CD4-positive, alpha-beta T cell (primary cell): ENCODE measurements around the gene DCTPP1. TPM values are rescaled to one million over a fixed set of nuclear protein-coding genes. Genes with fewer than 3 reads are reported as not detected.
A peak's percentile ranks its signal among the peaks of the same experiment; 100 is the strongest.

Experiments
- ATAC-seq: fragments of 200-7000 bp; cut with Tn5 transposase; one replicate; pipeline ENCODE4 v1.10.0; 2022; ENCODE audit warnings: mild to moderate bottlenecking; ENCODE audit not compliant: poor library complexity
- CTCF ChIA-PET: fragments of 350-600 bp; sonication (Branson Sonifier 250); formaldehyde crosslinking; loops from one replicate; lab custom pipeline; 2021; ENCODE audit warnings: antibody characterized with exemption, inconsistent platforms; lab: Charles Lee
- POLR2A ChIA-PET: fragments of 350-600 bp; sonication (Branson Sonifier 250); formaldehyde crosslinking; loops from one replicate; lab custom pipeline; 2021; ENCODE audit warnings: antibody characterized with exemption, inconsistent platforms; lab: Charles Lee
- DNase-seq, 14 experiments: peaks; one replicate each; pipeline ENCODE4 v3.0.0-alpha.2; 2013 to 2020; ENCODE audit warnings: mixed read lengths in 2 of 14
- H3K27ac ChIP-seq, 2 donors: one replicate each; pipeline versions ENCODE4 v1.5.1 to v1.7.0; 2013; ENCODE audit warnings: low read length in 2 of 2, low read depth in 1 of 2, mild to moderate bottlenecking in 1 of 2
- H3K27me3 ChIP-seq, 2 experiments: 1 replicate in 1 of 2; 2 replicates in 1 of 2; pipeline versions ENCODE4 v1.6.1 to v1.7.0; 2013; ENCODE audit warnings: low read length in 2 of 2, control low read depth in 1 of 2, mild to moderate bottlenecking in 1 of 2, moderate library complexity in 1 of 2; ENCODE audit not compliant: insufficient read depth in 2 of 2, control insufficient read depth in 1 of 2
- H3K36me3 ChIP-seq: one replicate; pipeline ENCODE4 v1.6.1; 2013; ENCODE audit warnings: low read length, control low read depth; ENCODE audit not compliant: insufficient read depth
- H3K4me1 ChIP-seq: one replicate; pipeline ENCODE4 v1.6.1; 2013; ENCODE audit warnings: low read length, control low read depth; ENCODE audit not compliant: insufficient read depth
- H3K4me3 ChIP-seq: one replicate; pipeline ENCODE4 v1.5.1; 2013; ENCODE audit warnings: mild to moderate bottlenecking, low read length, moderate library complexity
- H3K9me3 ChIP-seq, 2 experiments: 1 replicate in 1 of 2; 2 replicates in 1 of 2; pipeline versions ENCODE4 v1.6.1 to v1.7.0; 2013; ENCODE audit warnings: low read length in 2 of 2, mild to moderate bottlenecking in 2 of 2, control low read depth in 1 of 2, moderate library complexity in 1 of 2; ENCODE audit not compliant: control insufficient read depth in 1 of 2, insufficient read depth in 1 of 2
- H3K27ac Mint-ChIP-seq: one replicate; pipeline ENCODE4 v1.8.0; 2020; ENCODE audit warnings: mixed read lengths
- H3K27me3 Mint-ChIP-seq: one replicate; pipeline ENCODE4 v1.8.0; 2021; ENCODE audit warnings: mixed read lengths
- H3K36me3 Mint-ChIP-seq: one replicate; pipeline ENCODE4 v1.8.0; 2021; ENCODE audit warnings: low read depth, mixed read lengths
- H3K4me1 Mint-ChIP-seq: one replicate; pipeline ENCODE4 v1.8.0; 2021; ENCODE audit warnings: low read depth, mixed read lengths
- H3K4me3 Mint-ChIP-seq: one replicate; pipeline ENCODE4 v1.8.0; 2020; ENCODE audit warnings: mild to moderate bottlenecking, mixed read lengths
- H3K9me3 Mint-ChIP-seq: one replicate; pipeline ENCODE4 v1.8.0; 2020; ENCODE audit warnings: mixed read lengths
- intact Hi-C, 2 experiments: fragments of 100-400 bp; cut with DNase I in 1 of 2; cut with micrococcal nuclease in 1 of 2; formaldehyde crosslinking; loops; one replicate each; pipeline versions ENCODE4 v1.15.1 to v1.9.0; 2023 to 2025; cut with DNase I, micrococcal nuclease
- total RNA-seq, 174 experiments: library from RNA in 2 of 174; stranded (reverse) in 2 of 174; gene quantifications; one replicate each; pipeline ENCODE4 v1.2.3 and lab custom pipeline; 2021 to 2026
- TF ChIP-seq, protein P1 (sequence below): fragments of 200-600 bp; IDR thresholded peaks from one replicate; pipeline ENCODE4 v1.8.0; 2022; ENCODE audit warnings: antibody characterized with exemption, mild to moderate bottlenecking

DCTPP1 gene
- total RNA-seq, 2 experiments from 2014 or later: 5.4 to 6.5 TPM

DNA sequence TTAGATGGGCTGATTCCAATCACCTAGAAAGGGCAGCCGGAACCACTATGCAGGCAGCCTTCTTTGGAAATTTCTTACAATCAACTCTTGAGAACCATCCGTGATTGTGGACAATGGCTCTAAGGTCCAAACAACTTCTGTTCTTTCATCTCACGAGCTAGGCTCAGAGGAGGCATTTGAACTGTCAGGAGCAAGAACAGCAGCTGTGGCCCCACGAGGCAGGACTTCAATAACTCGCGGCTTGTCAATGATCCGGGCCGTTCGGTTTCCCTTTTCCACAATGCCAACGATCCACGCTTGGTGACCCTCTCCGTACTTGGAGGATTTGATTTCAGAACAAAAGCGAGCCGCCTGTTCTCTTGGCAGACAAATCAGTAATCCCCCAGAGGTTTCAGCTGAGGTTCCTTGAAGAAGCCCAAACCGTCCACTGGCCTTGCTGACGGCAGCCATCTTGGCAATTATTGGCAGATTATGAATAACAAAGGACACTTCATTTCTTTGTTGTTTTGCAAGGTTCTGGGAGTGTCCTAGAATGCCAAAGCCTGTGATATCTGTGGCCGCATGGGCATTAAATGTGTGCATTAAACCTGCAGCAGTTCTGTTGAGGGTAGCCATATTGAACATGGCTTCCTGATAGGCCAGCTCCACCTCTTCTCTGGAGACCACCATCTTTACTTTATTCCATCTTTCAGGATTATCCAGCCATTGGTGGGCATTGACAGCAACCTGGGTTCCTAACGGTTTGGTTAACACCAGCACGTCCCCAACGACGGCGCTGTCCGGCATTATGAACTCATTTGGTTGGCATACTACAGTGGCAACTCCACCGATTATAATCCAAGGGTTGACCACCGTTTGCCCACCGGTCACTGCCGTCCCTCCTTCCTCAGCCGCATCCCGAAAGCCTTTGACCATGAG lies 14.7 kb upstream of the DCTPP1 start:
- intact Hi-C loops: loop anchor here (1.0 to 5.0 kb wide), 6 partner anchors 14 to 188 kb away; partner anchors contain the start of genes DCTPP1 (in 2 of the 2) and ZNF764 (in 1 of the 2)
- Histone ChIP-seq H3K27me3 (no peaks in the 10 kb centered on the region), H3K4me1 (peaks cover 28% of the 10 kb centered on the region), H3K4me3 (peak overlapping the region; percentile 83), H3K36me3 (peaks cover 10% of the 10 kb centered on the region), H3K9me3 (no peaks in the 10 kb centered on the region), H3K27ac (peak overlapping the region; percentile 76 to 88)
- TF ChIP-seq, protein P1, sequence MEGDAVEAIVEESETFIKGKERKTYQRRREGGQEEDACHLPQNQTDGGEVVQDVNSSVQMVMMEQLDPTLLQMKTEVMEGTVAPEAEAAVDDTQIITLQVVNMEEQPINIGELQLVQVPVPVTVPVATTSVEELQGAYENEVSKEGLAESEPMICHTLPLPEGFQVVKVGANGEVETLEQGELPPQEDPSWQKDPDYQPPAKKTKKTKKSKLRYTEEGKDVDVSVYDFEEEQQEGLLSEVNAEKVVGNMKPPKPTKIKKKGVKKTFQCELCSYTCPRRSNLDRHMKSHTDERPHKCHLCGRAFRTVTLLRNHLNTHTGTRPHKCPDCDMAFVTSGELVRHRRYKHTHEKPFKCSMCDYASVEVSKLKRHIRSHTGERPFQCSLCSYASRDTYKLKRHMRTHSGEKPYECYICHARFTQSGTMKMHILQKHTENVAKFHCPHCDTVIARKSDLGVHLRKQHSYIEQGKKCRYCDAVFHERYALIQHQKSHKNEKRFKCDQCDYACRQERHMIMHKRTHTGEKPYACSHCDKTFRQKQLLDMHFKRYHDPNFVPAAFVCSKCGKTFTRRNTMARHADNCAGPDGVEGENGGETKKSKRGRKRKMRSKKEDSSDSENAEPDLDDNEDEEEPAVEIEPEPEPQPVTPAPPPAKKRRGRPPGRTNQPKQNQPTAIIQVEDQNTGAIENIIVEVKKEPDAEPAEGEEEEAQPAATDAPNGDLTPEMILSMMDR: no peak
- peaks cover 26% of the 10 kb centered on the region for H3K36me3 Mint-ChIP-seq
- H3K4me1 Mint-ChIP-seq: peaks cover 35% of the 10 kb centered on the region
- H3K9me3 Mint-ChIP-seq: no peaks in the 10 kb centered on the region
- ATAC-seq (no peak), DNase-seq (no peak)
- no peaks in the 10 kb centered on the region for H3K27me3 Mint-ChIP-seq
- H3K4me3 Mint-ChIP-seq: peak overlapping the region; percentile 96
- ChIA-PET CTCF (interaction anchor here (1.0 to 1.6 kb wide), 5 partner anchors 15 to 78 kb away, joined by 3 to 8 read pairs (median 3); partner anchors contain the start of gene DCTPP1), POLR2A (interaction anchor here (0.6 to 4.5 kb wide), 12 partner anchors 9 to 214 kb away, joined by 3 to 25 read pairs (median 4); partner anchors contain the start of genes DCTPP1, FBRS, ITGAL and ZNF764)
- H3K27ac Mint-ChIP-seq: peak overlapping the region; percentile 56

DNA sequence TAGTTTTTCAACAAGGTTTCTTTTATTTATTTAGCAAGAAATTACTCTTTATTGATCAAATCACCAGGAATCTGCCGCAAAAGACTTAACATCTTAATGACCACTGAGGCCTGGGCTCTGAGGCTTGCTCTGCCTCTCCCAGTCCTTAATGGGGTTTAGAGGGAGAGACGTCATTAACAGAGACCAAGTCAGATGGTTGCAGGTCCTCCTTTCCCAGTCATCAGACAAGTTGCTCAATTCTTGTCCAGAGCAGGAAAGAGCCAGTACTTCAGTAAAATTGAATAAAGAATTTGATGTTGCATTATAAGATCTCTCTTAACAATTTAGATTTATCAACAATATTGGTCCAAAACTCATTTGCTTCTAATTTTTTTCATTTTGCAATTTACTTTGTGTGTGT lies 13.8 kb upstream of the DCTPP1 start:
- TF ChIP-seq, protein P1: no peak
- ChIA-PET POLR2A (interaction anchor here (0.9 to 4.5 kb wide), 4 partner anchors 14 to 30 kb away, joined by 3 to 25 read pairs (median 12); partner anchors contain the start of genes DCTPP1 and ITGAL), CTCF (interaction anchor here (1.0 to 1.6 kb wide), 3 partner anchors 14 to 38 kb away, joined by 3 to 4 read pairs (median 3); partner anchors contain the start of gene DCTPP1)
- no peaks in the 10 kb centered on the region for H3K27me3 ChIP-seq
- H3K4me1 Mint-ChIP-seq: peaks cover 33% of the 10 kb centered on the region
- H3K4me3 Mint-ChIP-seq: peak overlapping the region; percentile 96
- ATAC-seq (no peak), DNase-seq (no peak)
- no peaks in the 10 kb centered on the region for H3K27me3 Mint-ChIP-seq
- no peaks in the 10 kb centered on the region for H3K9me3 ChIP-seq
- H3K4me3 ChIP-seq: no peak overlapping the region
- H3K9me3 Mint-ChIP-seq: no peaks in the 10 kb centered on the region
- peaks cover 10% of the 10 kb centered on the region for H3K36me3 ChIP-seq
- intact Hi-C loops: loop anchor here in 1 of 2 experiments (2.0 kb wide), 1 partner anchor 13 kb away; the partner anchor contains the start of gene DCTPP1
- peaks cover 28% of the 10 kb centered on the region for H3K4me1 ChIP-seq
- peaks cover 26% of the 10 kb centered on the region for H3K36me3 Mint-ChIP-seq
- peak overlapping the region; percentile 36 for H3K27ac Mint-ChIP-seq
- H3K27ac ChIP-seq: no peak overlapping the region

DNA sequence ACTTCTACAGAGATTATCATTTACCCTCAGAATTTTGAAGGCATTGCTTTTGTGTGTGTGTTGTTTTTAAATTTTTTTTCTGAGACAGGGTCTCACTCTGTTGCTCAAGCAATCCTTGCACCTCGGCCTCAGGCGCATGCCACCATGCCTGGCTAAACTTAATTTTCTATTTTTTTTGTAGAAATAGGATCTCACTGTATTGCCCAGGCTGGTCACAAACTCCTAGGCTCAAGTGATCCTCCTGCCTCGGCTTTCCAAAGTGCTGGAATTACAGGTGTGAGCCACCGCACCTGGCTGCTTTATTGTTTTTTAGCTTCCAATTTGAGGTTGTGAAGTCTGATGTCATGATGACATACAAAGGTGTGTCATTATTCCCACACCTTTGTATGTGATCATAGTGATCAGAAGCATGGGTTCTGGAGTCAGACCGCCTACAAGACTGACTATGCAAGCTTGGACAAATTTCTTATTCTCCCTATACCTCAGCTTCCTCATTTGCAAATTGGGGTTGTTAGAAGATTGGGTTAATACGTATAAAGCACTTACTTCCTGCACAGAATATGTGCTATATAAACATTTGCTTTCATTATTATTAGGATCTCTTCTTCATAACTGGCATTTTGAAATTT lies 10.0 kb upstream of the DCTPP1 start:
- H3K27ac ChIP-seq: no peak overlapping the region
- no peak overlapping the region for H3K27ac Mint-ChIP-seq
- CTCF ChIA-PET: interaction anchor here (1.2 kb wide), 1 partner anchor 10 kb away, joined by 4 read pairs; no protein-coding TSS in a partner anchor

More for the DNA sequence above, 10.0 kb upstream of the DCTPP1 start:
- Mint-ChIP-seq H3K36me3 (peaks cover 18% of the 10 kb centered on the region), H3K4me3 (no peak overlapping the region), H3K4me1 (peaks cover 19% of the 10 kb centered on the region), H3K9me3 (no peaks in the 10 kb centered on the region), H3K27me3 (no peaks in the 10 kb centered on the region)
- TF ChIP-seq, protein P1: no peak
- Histone ChIP-seq H3K4me1 (peaks cover 19% of the 10 kb centered on the region), H3K9me3 (no peaks in the 10 kb centered on the region), H3K4me3 (no peak overlapping the region), H3K27me3 (no peaks in the 10 kb centered on the region), H3K36me3 (peaks cover 10% of the 10 kb centered on the region)
- DNase-seq: no peak
- POLR2A ChIA-PET: interaction anchor here (0.6 to 0.9 kb wide), 2 partner anchors 10 to 20 kb away, joined by 3 to 5 read pairs; partner anchors contain the start of gene DCTPP1
- ATAC-seq: no peak
- intact Hi-C loops: no loop called here
